WTC11 (cell line): ENCODE data around the gene TMEM145. TPM values are rescaled to one million over a fixed set of nuclear protein-coding genes. Genes with fewer than 3 reads are reported as not detected.
A peak's percentile ranks its signal among the peaks of the same experiment; 100 is the strongest.

Source experiments
- ATAC-seq: fragments of 200-7000 bp; cut with Tn5 transposase; 2 replicates; pipeline ENCODE4 v1.10.0; 2021; ENCODE audit warnings: mild to moderate bottlenecking, moderate library complexity
- CTCF ChIA-PET: fragments of 300-600 bp; sonication (Branson Sonifier 250); formaldehyde crosslinking; loops from one replicate; lab custom pipeline; 2021; ENCODE audit warnings: antibody characterized with exemption; lab: Charles Lee
- POLR2A ChIA-PET: fragments of 350-600 bp; sonication (Branson Sonifier 250); formaldehyde crosslinking; loops from one replicate; lab custom pipeline; 2021; ENCODE audit warnings: antibody characterized with exemption; lab: Charles Lee
- DNase-seq: peaks from one replicate; pipeline ENCODE4 v3.0.0; 2021; ENCODE audit warnings: low spot score
- H3K27ac Mint-ChIP-seq: 2 replicates; pipeline ENCODE4 v1.8.0; 2021; ENCODE audit warnings: mixed read lengths
- H3K27me3 Mint-ChIP-seq: 2 replicates; pipeline ENCODE4 v1.8.0; 2021; ENCODE audit warnings: low read depth, mild to moderate bottlenecking, moderate library complexity, mixed read lengths
- H3K36me3 Mint-ChIP-seq: 2 replicates; pipeline ENCODE4 v1.8.0; 2021; ENCODE audit warnings: mixed read lengths
- H3K4me1 Mint-ChIP-seq: 2 replicates; pipeline ENCODE4 v1.8.0; 2022; ENCODE audit warnings: mixed read lengths
- H3K4me3 Mint-ChIP-seq: 2 replicates; pipeline ENCODE4 v1.8.0; 2021; ENCODE audit warnings: mild to moderate bottlenecking, moderate library complexity, mixed read lengths
- H3K9me3 Mint-ChIP-seq: 2 replicates; pipeline ENCODE4 v1.8.0; 2021; ENCODE audit warnings: mixed read lengths
- ETV6 ChIP-seq: sonication (generic); formaldehyde crosslinking; IDR thresholded peaks from 2 replicates; pipeline ENCODE4 v1.8.1; 2022; ENCODE audit warnings: mild to moderate bottlenecking, missing genetic modification reagents
- IRF2 ChIP-seq: sonication (generic); formaldehyde crosslinking; IDR thresholded peaks from 2 replicates; pipeline ENCODE4 v1.8.0; 2022; ENCODE audit warnings: low read depth, missing genetic modification reagents, borderline replicate concordance
- NFATC4 ChIP-seq: fragments of 250-450 bp; sonication (Bioruptor Pico); IDR thresholded peaks from 2 replicates; pipeline ENCODE4 v1.9.0; 2021; ENCODE audit warnings: mild to moderate bottlenecking
- NFE2L1 ChIP-seq: sonication (generic); formaldehyde crosslinking; IDR thresholded peaks from 2 replicates; pipeline ENCODE4 v1.8.1; 2023; ENCODE audit warnings: missing genetic modification reagents
- NFYB ChIP-seq: sonication (generic); formaldehyde crosslinking; conservative IDR thresholded peaks from 2 replicates; pipeline ENCODE4 v1.8.0; 2022; ENCODE audit warnings: low read depth, missing genetic modification reagents
- NR1H2 ChIP-seq: sonication (generic); formaldehyde crosslinking; IDR thresholded peaks from 2 replicates; pipeline ENCODE4 v1.9.0; 2021; ENCODE audit warnings: mild to moderate bottlenecking, moderate library complexity, missing genetic modification reagents
- OVOL2 ChIP-seq: fragments of 250-450 bp; sonication (Bioruptor Pico); IDR thresholded peaks from 2 replicates; pipeline ENCODE4 v1.9.0; 2021; ENCODE audit warnings: mild to moderate bottlenecking, borderline replicate concordance
- RELA ChIP-seq: sonication (generic); formaldehyde crosslinking; IDR thresholded peaks from 2 replicates; pipeline ENCODE4 v1.8.1; 2022; ENCODE audit warnings: missing genetic modification reagents, mild to moderate bottlenecking, borderline replicate concordance
- SMAD3 ChIP-seq: sonication (generic); formaldehyde crosslinking; IDR thresholded peaks from 2 replicates; pipeline ENCODE4 v1.8.0; 2022; ENCODE audit warnings: missing genetic modification reagents, mild to moderate bottlenecking, borderline replicate concordance
- ZBTB21 ChIP-seq: sonication (generic); formaldehyde crosslinking; IDR thresholded peaks from 2 replicates; pipeline ENCODE4 v1.8.1; 2023; ENCODE audit warnings: mild to moderate bottlenecking, missing genetic modification reagents, borderline replicate concordance
- ZNF138 ChIP-seq: sonication (generic); formaldehyde crosslinking; conservative IDR thresholded peaks from 2 replicates; pipeline ENCODE4 v1.8.1; 2022; ENCODE audit warnings: mild to moderate bottlenecking, moderate library complexity, missing genetic modification reagents
- ZNF232 ChIP-seq: sonication (generic); formaldehyde crosslinking; IDR thresholded peaks from 2 replicates; pipeline ENCODE4 v1.8.0; 2022; ENCODE audit warnings: mild to moderate bottlenecking, missing genetic modification reagents
- ZNF263 ChIP-seq: sonication (generic); formaldehyde crosslinking; IDR thresholded peaks from 2 replicates; pipeline ENCODE4 v1.8.1; 2022; ENCODE audit warnings: low read depth, mild to moderate bottlenecking, moderate library complexity, missing genetic modification reagents
- ZNF396 ChIP-seq: fragments of 250-450 bp; sonication (Bioruptor Pico); IDR thresholded peaks from 2 replicates; pipeline ENCODE4 v1.8.0; 2021; ENCODE audit warnings: mild to moderate bottlenecking, moderate library complexity, borderline replicate concordance
- total RNA-seq: library from RNA; stranded (reverse); gene quantifications from 3 replicates; pipeline ENCODE4 v1.2.3, GENCODE V29; 2021
- TF ChIP-seq, protein P1 (sequence below): sonication (generic); formaldehyde crosslinking; IDR thresholded peaks from 2 replicates; pipeline ENCODE4 v1.8.0; 2022; ENCODE audit warnings: mild to moderate bottlenecking, missing genetic modification reagents
- TF ChIP-seq, protein P2 (sequence below): sonication (generic); formaldehyde crosslinking; IDR thresholded peaks from 2 replicates; pipeline ENCODE4 v1.8.1; 2023; ENCODE audit warnings: mild to moderate bottlenecking, missing genetic modification reagents, moderate library complexity
- TF ChIP-seq, protein P3 (sequence below): sonication (generic); formaldehyde crosslinking; IDR thresholded peaks from 2 replicates; pipeline ENCODE4 v1.8.0; 2022; ENCODE audit warnings: mild to moderate bottlenecking, missing genetic modification reagents
- TF ChIP-seq, protein P4 (sequence below): fragments of 250-450 bp; sonication (Bioruptor Pico); IDR thresholded peaks from 2 replicates; pipeline ENCODE4 v2.1.2; 2022; ENCODE audit warnings: mild to moderate bottlenecking, moderate library complexity
- TF ChIP-seq, protein P5 (sequence below): sonication (generic); formaldehyde crosslinking; IDR thresholded peaks from 2 replicates; pipeline ENCODE4 v1.8.1; 2023; ENCODE audit warnings: mild to moderate bottlenecking, missing genetic modification reagents, moderate library complexity
- TF ChIP-seq, protein P6 (sequence below): sonication (generic); formaldehyde crosslinking; IDR thresholded peaks from 2 replicates; pipeline ENCODE4 v1.8.1; 2023; ENCODE audit warnings: mild to moderate bottlenecking, moderate library complexity, missing genetic modification reagents

Gene TMEM145
- total RNA-seq, 1 experiment from 2014 or later = 6.9 TPM

DNA sequence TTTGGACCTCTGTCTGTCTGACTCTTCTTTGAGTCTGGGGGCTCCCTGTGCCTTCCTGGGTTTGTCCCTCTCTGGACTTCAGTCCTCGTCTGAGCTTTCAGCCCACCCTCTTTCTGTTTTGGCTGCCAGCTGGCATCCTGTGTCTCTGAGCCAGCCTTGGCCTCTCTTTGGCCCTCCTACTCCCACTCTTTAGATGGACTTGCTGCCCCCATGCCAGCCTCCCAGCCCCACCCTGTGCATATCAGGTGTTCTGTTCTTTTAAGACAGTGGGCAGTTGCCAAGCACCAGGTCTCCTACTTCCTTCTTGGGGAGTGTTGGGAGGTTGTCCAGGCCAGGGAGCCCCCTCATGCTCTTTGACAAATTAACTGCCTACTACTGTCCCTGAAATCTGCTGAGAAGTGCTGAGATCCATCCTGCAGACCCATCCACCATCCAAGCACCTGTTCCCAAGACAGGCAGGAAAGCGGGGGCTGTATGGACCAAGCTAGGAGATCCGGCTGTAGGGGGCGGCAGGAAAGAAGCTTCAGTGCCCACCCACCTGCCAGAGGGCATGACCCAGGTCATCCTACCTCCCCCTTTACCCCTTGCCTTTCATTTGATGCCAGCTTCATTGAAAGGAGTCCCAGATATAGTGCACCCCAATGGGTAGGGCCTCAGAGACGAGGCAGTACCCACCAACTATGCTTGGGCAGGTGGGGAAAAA is 34.5 kb upstream of the TMEM145 start:
- Mint-ChIP-seq H3K36me3 (0 out of 2 replicates have a peak, but pooled peaks cover 2% of the 10 kb centered on the region), H3K4me3 (peak overlapping the region; percentile 74), H3K9me3 (no peaks in the 10 kb centered on the region), H3K27ac (no peak overlapping the region), H3K4me1 (peaks cover 21% of the 10 kb centered on the region), H3K27me3 (no peaks in the 10 kb centered on the region)
- ChIA-PET POLR2A (interaction anchor here (0.7 to 2.2 kb wide), 3 partner anchors 13 to 145 kb away, joined by 3 to 28 read pairs (median 3); no protein-coding TSS in a partner anchor), CTCF (interaction anchor here (1.0 to 7.5 kb wide), 20 partner anchors 8 to 170 kb away, joined by 3 to 239 read pairs (median 8); partner anchors contain the start of genes CIC, ERF, GSK3A and PAFAH1B3)
- no peak for DNase-seq
- no peak for ATAC-seq
- TF ChIP-seq, protein P1, sequence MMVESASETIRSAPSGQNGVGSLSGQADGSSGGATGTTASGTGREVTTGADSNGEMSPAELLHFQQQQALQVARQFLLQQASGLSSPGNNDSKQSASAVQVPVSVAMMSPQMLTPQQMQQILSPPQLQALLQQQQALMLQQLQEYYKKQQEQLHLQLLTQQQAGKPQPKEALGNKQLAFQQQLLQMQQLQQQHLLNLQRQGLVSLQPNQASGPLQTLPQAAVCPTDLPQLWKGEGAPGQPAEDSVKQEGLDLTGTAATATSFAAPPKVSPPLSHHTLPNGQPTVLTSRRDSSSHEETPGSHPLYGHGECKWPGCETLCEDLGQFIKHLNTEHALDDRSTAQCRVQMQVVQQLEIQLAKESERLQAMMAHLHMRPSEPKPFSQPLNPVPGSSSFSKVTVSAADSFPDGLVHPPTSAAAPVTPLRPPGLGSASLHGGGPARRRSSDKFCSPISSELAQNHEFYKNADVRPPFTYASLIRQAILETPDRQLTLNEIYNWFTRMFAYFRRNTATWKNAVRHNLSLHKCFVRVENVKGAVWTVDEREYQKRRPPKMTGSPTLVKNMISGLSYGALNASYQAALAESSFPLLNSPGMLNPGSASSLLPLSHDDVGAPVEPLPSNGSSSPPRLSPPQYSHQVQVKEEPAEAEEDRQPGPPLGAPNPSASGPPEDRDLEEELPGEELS (CRISPR knock-in tag) = no peak
- no peak for TF ChIP-seq NR1H2 (CRISPR knock-in tag)
- TF ChIP-seq, protein P2, sequence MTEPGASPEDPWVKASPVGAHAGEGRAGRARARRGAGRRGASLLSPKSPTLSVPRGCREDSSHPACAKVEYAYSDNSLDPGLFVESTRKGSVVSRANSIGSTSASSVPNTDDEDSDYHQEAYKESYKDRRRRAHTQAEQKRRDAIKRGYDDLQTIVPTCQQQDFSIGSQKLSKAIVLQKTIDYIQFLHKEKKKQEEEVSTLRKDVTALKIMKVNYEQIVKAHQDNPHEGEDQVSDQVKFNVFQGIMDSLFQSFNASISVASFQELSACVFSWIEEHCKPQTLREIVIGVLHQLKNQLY (CRISPR knock-in tag) = no peak
- TF ChIP-seq RELA (CRISPR knock-in tag) = no peak
- no peak for TF ChIP-seq ZNF396 (CRISPR knock-in tag)
- TF ChIP-seq ZNF263 = no peak

DNA sequence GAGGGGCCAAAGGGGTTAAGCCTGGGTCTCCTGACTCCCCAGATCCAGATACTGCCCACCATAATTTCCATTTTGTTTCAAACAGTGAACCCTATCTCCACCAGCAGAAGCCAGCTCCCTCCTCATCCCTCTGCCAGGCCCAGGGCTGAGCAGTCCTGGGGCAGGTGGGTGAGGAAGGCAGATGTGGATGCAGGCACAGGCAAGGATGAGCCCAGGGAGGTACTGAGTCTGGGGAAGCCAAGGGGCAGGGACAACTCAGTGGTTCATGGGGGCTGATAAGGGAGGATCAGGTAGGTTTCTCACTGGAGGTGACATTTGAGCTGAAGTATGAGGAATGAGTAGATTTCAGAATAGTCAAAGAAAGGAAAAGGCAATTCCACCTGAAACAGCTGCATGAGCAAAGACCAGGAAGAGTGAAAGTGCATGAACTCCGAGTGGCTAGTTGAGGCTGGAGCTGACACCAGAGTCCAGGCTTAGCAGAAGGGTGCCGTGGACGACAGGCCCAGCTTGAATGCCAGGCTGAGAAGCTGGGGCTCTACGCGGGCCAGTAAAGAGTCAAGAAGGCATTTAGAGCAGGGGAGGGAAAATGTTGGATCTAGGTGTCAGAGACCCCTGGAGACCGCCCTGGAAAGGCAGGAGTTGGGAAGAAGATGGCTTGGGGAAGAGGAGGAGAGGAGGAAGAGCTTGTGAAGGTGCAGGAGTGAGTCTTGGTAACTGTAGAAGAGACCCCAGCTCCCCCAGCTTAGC is 33.8 kb upstream of the TMEM145 start:
- ChIA-PET POLR2A (interaction anchor here (0.7 to 2.2 kb wide), 10 partner anchors 10 to 184 kb away, joined by 3 to 28 read pairs (median 4); partner anchors contain the start of gene CIC), CTCF (interaction anchor here (0.6 to 7.5 kb wide), 42 partner anchors 9 to 184 kb away, joined by 3 to 239 read pairs (median 4); partner anchors contain the start of genes CIC, DEDD2, ERF and GSK3A)
- peak overlapping the region; percentile 42 for H3K27ac Mint-ChIP-seq
- DNase-seq = no peak
- no peak for TF ChIP-seq SMAD3 (CRISPR knock-in tag)
- TF ChIP-seq, protein P3, sequence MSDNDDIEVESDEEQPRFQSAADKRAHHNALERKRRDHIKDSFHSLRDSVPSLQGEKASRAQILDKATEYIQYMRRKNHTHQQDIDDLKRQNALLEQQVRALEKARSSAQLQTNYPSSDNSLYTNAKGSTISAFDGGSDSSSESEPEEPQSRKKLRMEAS (CRISPR knock-in tag) = 0 out of 2 replicates have a peak, but pooled peaks have one; percentile 4
- 0 out of 2 replicates have a peak, but pooled peaks cover 2% of the 10 kb centered on the region for H3K36me3 Mint-ChIP-seq
- H3K4me3 Mint-ChIP-seq = peak overlapping the region; percentile 74
- ATAC-seq = no peak
- no peaks in the 10 kb centered on the region for H3K9me3 Mint-ChIP-seq
- H3K27me3 Mint-ChIP-seq = no peaks in the 10 kb centered on the region
- H3K4me1 Mint-ChIP-seq = peaks cover 21% of the 10 kb centered on the region

DNA sequence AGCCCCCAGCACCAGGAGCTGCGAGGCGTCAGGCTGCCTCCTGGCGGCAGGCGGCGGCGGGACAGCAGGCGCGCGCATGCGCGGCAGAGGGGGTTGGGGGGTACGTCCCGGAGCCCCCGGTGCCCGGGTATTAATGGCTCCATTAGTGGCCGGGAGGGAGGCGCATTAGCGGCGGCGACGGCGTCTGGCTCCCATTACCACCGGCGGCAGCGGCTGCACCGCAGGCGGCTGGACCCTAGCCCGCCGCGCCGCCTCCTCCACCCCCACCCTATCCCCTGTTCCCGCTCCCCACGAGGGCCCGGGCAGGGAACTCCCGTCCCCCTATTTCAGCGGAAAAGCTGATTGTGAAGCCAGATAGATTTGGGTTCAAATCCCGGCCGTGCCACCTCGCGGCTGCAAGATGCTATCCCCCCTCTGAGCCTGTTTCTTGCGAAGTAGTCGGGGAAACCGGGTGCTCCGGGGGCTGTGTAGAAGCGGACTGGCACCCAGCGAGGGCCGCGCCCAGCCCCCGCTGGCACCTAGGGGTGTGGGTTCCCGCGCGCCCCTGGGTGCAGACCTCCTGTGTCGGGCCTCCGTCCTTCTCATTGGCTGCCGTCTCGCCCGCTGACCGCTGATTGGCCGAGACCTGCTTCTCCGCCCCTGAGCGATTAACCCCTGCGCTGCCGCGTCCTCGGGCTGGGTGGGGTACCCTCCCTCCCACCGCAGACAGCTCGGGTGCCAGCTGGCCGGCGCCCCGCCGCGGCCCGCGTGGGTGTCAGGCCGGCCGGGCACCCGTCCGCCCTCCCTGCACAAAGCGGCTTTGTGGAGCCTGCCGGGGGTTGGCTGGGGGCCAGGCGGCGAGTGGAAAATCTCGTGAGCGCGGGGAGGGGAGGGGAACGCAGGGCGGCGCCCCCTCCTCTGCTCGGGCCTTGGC is 33.0 kb upstream of the TMEM145 start:
- no peaks in the 10 kb centered on the region for H3K27me3 Mint-ChIP-seq
- peak; percentile 15 for ATAC-seq
- peaks cover 27% of the 10 kb centered on the region for H3K4me1 Mint-ChIP-seq
- H3K36me3 Mint-ChIP-seq = no peaks in the 10 kb centered on the region
- ChIA-PET POLR2A (interaction anchor here (0.7 to 2.2 kb wide), 8 partner anchors 11 to 185 kb away, joined by 3 to 28 read pairs (median 5); partner anchors contain the start of gene CIC), CTCF (interaction anchor here (0.6 to 7.5 kb wide), 47 partner anchors 8 to 1699 kb away, joined by 3 to 239 read pairs (median 4); partner anchors contain the start of genes CIC, DEDD2, ERF and GSK3A)
- no peaks in the 10 kb centered on the region for H3K9me3 Mint-ChIP-seq
- peak; percentile 88 for DNase-seq
- no peak overlapping the region for H3K27ac Mint-ChIP-seq
- H3K4me3 Mint-ChIP-seq = peak overlapping the region; percentile 74
- TF ChIP-seq ETV6 (CRISPR knock-in tag) (no peak; the same call in 1 of the 2 replicates), ZNF232 (CRISPR knock-in tag) (no peak), ZBTB21 (CRISPR knock-in tag) (no peak), NFATC4 (no peak), NFE2L1 (no peak), NFYB (CRISPR knock-in tag) (peak; percentile 96), ZNF138 (CRISPR knock-in tag) (no peak), IRF2 (CRISPR knock-in tag) (no peak), OVOL2 (CRISPR knock-in tag) (no peak)
- TF ChIP-seq, protein P4, sequence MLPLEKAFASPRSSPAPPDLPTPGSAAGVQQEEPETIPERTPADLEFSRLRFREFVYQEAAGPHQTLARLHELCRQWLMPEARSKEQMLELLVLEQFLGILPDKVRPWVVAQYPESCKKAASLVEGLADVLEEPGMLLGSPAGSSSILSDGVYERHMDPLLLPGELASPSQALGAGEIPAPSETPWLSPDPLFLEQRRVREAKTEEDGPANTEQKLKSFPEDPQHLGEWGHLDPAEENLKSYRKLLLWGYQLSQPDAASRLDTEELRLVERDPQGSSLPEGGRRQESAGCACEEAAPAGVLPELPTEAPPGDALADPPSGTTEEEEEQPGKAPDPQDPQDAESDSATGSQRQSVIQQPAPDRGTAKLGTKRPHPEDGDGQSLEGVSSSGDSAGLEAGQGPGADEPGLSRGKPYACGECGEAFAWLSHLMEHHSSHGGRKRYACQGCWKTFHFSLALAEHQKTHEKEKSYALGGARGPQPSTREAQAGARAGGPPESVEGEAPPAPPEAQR (CRISPR knock-in tag) = no peak
- TF ChIP-seq, protein P5, sequence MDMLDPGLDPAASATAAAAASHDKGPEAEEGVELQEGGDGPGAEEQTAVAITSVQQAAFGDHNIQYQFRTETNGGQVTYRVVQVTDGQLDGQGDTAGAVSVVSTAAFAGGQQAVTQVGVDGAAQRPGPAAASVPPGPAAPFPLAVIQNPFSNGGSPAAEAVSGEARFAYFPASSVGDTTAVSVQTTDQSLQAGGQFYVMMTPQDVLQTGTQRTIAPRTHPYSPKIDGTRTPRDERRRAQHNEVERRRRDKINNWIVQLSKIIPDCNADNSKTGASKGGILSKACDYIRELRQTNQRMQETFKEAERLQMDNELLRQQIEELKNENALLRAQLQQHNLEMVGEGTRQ (CRISPR knock-in tag) = peak; percentile 28; the same call in 1 of the 2 replicates
- TF ChIP-seq, protein P6, sequence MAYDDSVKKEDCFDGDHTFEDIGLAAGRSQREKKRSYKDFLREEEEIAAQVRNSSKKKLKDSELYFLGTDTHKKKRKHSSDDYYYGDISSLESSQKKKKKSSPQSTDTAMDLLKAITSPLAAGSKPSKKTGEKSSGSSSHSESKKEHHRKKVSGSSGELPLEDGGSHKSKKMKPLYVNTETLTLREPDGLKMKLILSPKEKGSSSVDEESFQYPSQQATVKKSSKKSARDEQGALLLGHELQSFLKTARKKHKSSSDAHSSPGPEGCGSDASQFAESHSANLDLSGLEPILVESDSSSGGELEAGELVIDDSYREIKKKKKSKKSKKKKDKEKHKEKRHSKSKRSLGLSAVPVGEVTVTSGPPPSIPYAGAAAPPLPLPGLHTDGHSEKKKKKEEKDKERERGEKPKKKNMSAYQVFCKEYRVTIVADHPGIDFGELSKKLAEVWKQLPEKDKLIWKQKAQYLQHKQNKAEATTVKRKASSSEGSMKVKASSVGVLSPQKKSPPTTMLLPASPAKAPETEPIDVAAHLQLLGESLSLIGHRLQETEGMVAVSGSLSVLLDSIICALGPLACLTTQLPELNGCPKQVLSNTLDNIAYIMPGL = peak; percentile 83; the same call in 1 of the 2 replicates
